Activated CD4-positive, alpha-beta T cell treated with anti-CD3 and anti-CD28 coated beads for 36 hours (primary cell): ENCODE data around the gene CKS1B. TPM values are rescaled to one million over a fixed set of nuclear protein-coding genes. Genes with fewer than 3 reads are reported as not detected.

ENCODE experiments used
- ATAC-seq: fragments of 200-7000 bp; cut with Tn5 transposase; one replicate; pipeline ENCODE4 v1.10.0; 2021; ENCODE audit warnings: mild to moderate bottlenecking, moderate library complexity
- CTCF ChIA-PET: fragments of 350-600 bp; sonication (Branson Sonifier 250); formaldehyde crosslinking; loops from one replicate; lab custom pipeline; 2021; ENCODE audit warnings: antibody characterized with exemption; lab: Charles Lee
- POLR2A ChIA-PET: fragments of 350-600 bp; sonication (Branson Sonifier 250); formaldehyde crosslinking; loops from one replicate; lab custom pipeline; 2021; ENCODE audit warnings: antibody characterized with exemption, inconsistent platforms; lab: Charles Lee
- DNase-seq: peaks from one replicate; pipeline ENCODE4 v3.0.0-alpha.2; 2020
- H3K27ac Mint-ChIP-seq: one replicate; pipeline ENCODE4 v1.8.0; 2021; ENCODE audit warnings: mixed read lengths
- H3K27me3 Mint-ChIP-seq: one replicate; pipeline ENCODE4 v1.8.0; 2021; ENCODE audit warnings: mixed read lengths
- H3K36me3 Mint-ChIP-seq: one replicate; pipeline ENCODE4 v1.8.0; 2021; ENCODE audit warnings: low read depth, mixed read lengths
- H3K4me1 Mint-ChIP-seq: one replicate; pipeline ENCODE4 v1.8.0; 2021; ENCODE audit warnings: mixed read lengths
- H3K4me3 Mint-ChIP-seq: one replicate; pipeline ENCODE4 v1.8.0; 2021; ENCODE audit warnings: mild to moderate bottlenecking, moderate library complexity, mixed read lengths
- H3K9me3 Mint-ChIP-seq: one replicate; pipeline ENCODE4 v1.8.0; 2021; ENCODE audit warnings: low read depth, mixed read lengths
- intact Hi-C, 2 experiments: fragments of 100-400 bp; cut with DNase I in 1 of 2; cut with micrococcal nuclease in 1 of 2; formaldehyde crosslinking; loops; one replicate each; pipeline versions ENCODE4 v1.14.2 to v1.15.1; 2022 to 2024; cut with DNase I, micrococcal nuclease
- total RNA-seq, 2 experiments: library from RNA; stranded (reverse); gene quantifications; one replicate each; pipeline ENCODE4 v1.2.3, GENCODE V29; 2021

The CKS1B gene
- total RNA-seq, result 100 to 1,000 TPM; 190 to 196 TPM

DNA sequence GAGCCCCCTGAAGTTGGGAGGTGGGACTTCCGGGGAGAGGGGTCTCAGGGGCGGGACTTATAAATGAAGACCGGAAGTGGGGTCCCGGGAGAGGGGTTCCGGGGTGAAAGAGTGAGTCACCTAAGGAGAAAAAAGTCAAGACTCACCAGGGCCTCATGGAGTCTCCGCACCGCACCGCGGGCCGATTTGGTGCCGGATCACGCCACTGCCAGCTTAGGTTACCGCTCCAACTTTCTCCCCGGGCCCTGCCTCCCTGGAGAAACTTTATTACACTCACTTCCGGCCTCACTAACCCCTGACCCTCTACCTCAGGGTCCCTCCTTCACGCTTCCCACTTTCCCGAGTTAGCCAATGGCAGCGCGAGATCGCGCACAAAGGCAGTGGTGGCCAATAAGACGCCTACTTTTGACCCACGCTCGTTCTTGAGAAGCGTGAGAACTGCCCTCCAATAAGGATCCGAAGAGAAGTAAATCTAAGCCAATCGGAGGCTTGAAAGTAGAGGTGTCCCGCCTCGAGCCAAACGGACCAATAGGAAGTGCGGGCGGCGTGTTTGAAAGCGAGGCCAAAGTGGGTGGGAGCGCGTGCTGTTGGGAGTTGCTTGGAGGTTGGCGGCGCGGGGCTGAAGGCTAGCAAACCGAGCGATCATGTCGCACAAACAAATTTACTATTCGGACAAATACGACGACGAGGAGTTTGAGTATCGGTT is at the start of gene CKS1B:
CKS1B (plus strand) TSS at position 580 of the 706 bp plus-strand sequence; CDS start at position 645, 65 bp downstream.
- Mint-ChIP-seq H3K9me3 (no peaks in the 10 kb centered on the region), H3K4me1 (peaks cover 30% of the 10 kb centered on the region), H3K4me3 (no peak within 1 kb of the TSS), H3K27ac (no peak within 1 kb of the TSS), H3K36me3 (peaks cover 25% of the 10 kb centered on the region), H3K27me3 (no peaks in the 10 kb centered on the region)
- CTCF ChIA-PET, result interaction anchor here (0.5 to 2.9 kb wide), 10 partner anchors 13 to 1472 kb away, joined by 3 to 15 read pairs (median 3); partner anchors contain the start of genes ADAM15, PBXIP1 and PYGO2
- intact Hi-C loops, result loop anchor here (1.0 to 10.0 kb wide), 19 partner anchors 9 to 789 kb away; partner anchors contain the start of genes FLAD1 (in 2 of the 2), UBE2Q1 (in 2 of the 2), ADAM15 (in 1 of the 2) and ADAR (in 1 of the 2)
- peak; percentile 86 for ATAC-seq
- POLR2A ChIA-PET, result interaction anchor here (0.6 to 2.3 kb wide), 11 partner anchors 9 to 640 kb away, joined by 3 to 12 read pairs (median 5); partner anchors contain the start of genes LENEP, PMVK and PYGO2
- peak; percentile 98 for DNase-seq

DNA sequence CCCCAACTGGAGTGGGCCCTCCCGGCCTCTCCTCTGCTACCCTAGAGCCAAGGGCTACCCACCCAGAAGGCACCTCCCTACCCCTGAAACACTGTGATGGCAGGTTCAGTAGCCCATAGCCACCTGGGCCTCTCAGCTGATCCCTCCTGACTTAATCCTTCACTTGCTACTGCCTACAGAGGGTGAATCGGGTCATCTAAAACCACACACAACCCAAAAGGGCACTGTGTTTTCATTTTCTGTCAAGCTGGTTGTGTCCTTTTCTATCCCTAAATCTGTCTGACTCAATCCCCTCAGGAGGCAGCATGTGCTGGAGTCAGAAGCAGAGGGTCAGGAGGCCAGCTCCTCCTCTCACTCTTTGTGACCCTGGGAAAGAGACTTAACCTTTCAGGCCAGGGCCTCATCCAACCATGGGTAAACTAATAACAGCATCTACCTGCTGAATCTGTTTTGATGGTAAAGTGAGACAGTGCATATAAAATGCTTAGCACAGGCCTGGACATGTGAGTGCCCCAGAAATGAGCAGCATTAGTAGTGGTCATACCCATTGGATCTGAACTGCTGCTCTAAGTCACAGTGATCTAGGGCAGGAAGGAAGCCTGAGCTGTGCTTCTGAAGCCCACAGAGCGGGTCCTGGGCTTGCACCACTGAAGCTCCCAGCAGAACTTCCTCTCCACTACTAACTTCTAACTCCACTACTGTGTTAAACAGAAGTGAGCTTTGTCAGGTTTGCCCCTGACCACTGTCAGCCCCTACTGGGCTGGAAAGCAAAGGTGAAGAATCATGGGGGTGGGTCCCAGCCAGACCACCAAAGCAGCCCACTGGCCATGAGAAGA is 48.9 kb upstream of the CKS1B start:
- no peak for ATAC-seq
- H3K4me1 Mint-ChIP-seq, result peaks cover 2% of the 10 kb centered on the region
- no peak for DNase-seq
- POLR2A ChIA-PET, result interaction anchor here (0.7 to 1.2 kb wide), 2 partner anchors 11 to 41 kb away, joined by 3 to 7 read pairs; partner anchors contain the start of gene PMVK
- peaks cover 32% of the 10 kb centered on the region for H3K36me3 Mint-ChIP-seq
- no peak overlapping the region for H3K4me3 Mint-ChIP-seq
- CTCF ChIA-PET, result interaction anchor here (0.6 to 1.0 kb wide), 5 partner anchors 47 to 591 kb away, joined by 3 to 5 read pairs (median 3); no protein-coding TSS in a partner anchor
- H3K27ac Mint-ChIP-seq, result no peak overlapping the region
- H3K9me3 Mint-ChIP-seq, result no peaks in the 10 kb centered on the region
- intact Hi-C loops, result no loop called here
- H3K27me3 Mint-ChIP-seq, result no peaks in the 10 kb centered on the region

- H3K4me3 Mint-ChIP-seq, result no peak overlapping the region
- POLR2A ChIA-PET, result no interaction called here
These were observed 48.3 kb upstream of the CKS1B start for GRCh38 chr1:154926201-154926600.

GRCh38 chr1:154931940-154932487 is 42.5 kb upstream of the CKS1B start:
- DNase-seq (no peak), ATAC-seq (no peak)
- Mint-ChIP-seq H3K27ac (no peak overlapping the region), H3K27me3 (no peaks in the 10 kb centered on the region), H3K36me3 (peaks cover 23% of the 10 kb centered on the region), H3K4me3 (no peak overlapping the region), H3K9me3 (no peaks in the 10 kb centered on the region), H3K4me1 (peaks cover 18% of the 10 kb centered on the region)
- CTCF ChIA-PET, result interaction anchor here (0.6 to 1.0 kb wide), 5 partner anchors 23 to 159 kb away, joined by 3 read pairs; no protein-coding TSS in a partner anchor
- intact Hi-C loops, result no loop called here
- POLR2A ChIA-PET, result no interaction called here

More at GRCh38 chr1:154926201-154926600, 48.3 kb upstream of the CKS1B start:
- peaks cover 2% of the 10 kb centered on the region for H3K4me1 Mint-ChIP-seq
- ATAC-seq (no peak), DNase-seq (no peak)
- intact Hi-C loops, result no loop called here
- H3K9me3 Mint-ChIP-seq, result no peaks in the 10 kb centered on the region
- H3K27ac Mint-ChIP-seq, result peak overlapping the region; percentile 13
- CTCF ChIA-PET, result interaction anchor here (0.6 to 1.0 kb wide), 5 partner anchors 48 to 592 kb away, joined by 3 to 5 read pairs (median 3); no protein-coding TSS in a partner anchor
- no peaks in the 10 kb centered on the region for H3K27me3 Mint-ChIP-seq
- peaks cover 33% of the 10 kb centered on the region for H3K36me3 Mint-ChIP-seq

GRCh38 chr1:154934358-154934948 is 40.0 kb upstream of the CKS1B start:
- no peak overlapping the region for H3K27ac Mint-ChIP-seq
- intact Hi-C loops, result no loop called here
- H3K36me3 Mint-ChIP-seq, result peaks cover 13% of the 10 kb centered on the region
- H3K4me1 Mint-ChIP-seq, result peaks cover 37% of the 10 kb centered on the region
- POLR2A ChIA-PET, result no interaction called here
- DNase-seq (no peak), ATAC-seq (no peak)
- CTCF ChIA-PET, result interaction anchor here (0.6 to 0.7 kb wide), 3 partner anchors 11 to 238 kb away, joined by 3 read pairs; partner anchors contain the start of gene KRTCAP2
- no peak overlapping the region for H3K4me3 Mint-ChIP-seq
- H3K9me3 Mint-ChIP-seq, result no peaks in the 10 kb centered on the region
- H3K27me3 Mint-ChIP-seq, result no peaks in the 10 kb centered on the region

GRCh38 chr1:154935749-154936554 is 38.5 kb upstream of the CKS1B start:
- POLR2A ChIA-PET, result interaction anchor here (0.6 to 2.1 kb wide), 13 partner anchors 8 to 376 kb away, joined by 3 to 12 read pairs (median 4); partner anchors contain the start of genes ADAM15, CKS1B and PBXIP1
- H3K27ac Mint-ChIP-seq, result peak overlapping the region; percentile 96
- peak overlapping the region; percentile 95 for H3K4me3 Mint-ChIP-seq
- peaks cover 48% of the 10 kb centered on the region for H3K4me1 Mint-ChIP-seq
- no peaks in the 10 kb centered on the region for H3K27me3 Mint-ChIP-seq
- CTCF ChIA-PET, result interaction anchor here (0.5 to 3.0 kb wide), 13 partner anchors 9 to 504 kb away, joined by 3 to 16 read pairs (median 4); partner anchors contain the start of gene SCAMP3
- no peaks in the 10 kb centered on the region for H3K9me3 Mint-ChIP-seq
- H3K36me3 Mint-ChIP-seq, result peaks cover 9% of the 10 kb centered on the region
- DNase-seq (no peak), ATAC-seq (no peak)
- intact Hi-C loops, result loop anchor here (1.0 to 2.0 kb wide), 6 partner anchors 19 to 327 kb away; partner anchors contain the start of gene ADAR (in 1 of the 2)

GRCh38 chr1:154936555-154937084 is 37.9 kb upstream of the CKS1B start, which contains the start of gene PMVK:
TSS of gene PMVK (minus strand) at chr1:154936719. CDS start at chr1:154936685, 34 bp downstream.
- H3K4me1 Mint-ChIP-seq, result peaks cover 54% of the 10 kb centered on the region
- peak; percentile 80 for ATAC-seq
- H3K27me3 Mint-ChIP-seq, result no peaks in the 10 kb centered on the region

GRCh38 chr1:154937085-154937987 is 37.1 kb upstream of the CKS1B start:
- ATAC-seq (peak; percentile 78), DNase-seq (peak; percentile 94)
- peaks cover 7% of the 10 kb centered on the region for H3K36me3 Mint-ChIP-seq
- intact Hi-C loops, result loop anchor here (1.0 to 2.0 kb wide), 14 partner anchors 17 to 379 kb away; partner anchors contain the start of genes ADAR (in 2 of the 2), CKS1B (in 2 of the 2), ADAM15 (in 1 of the 2) and PYGO2 (in 1 of the 2)
- peaks cover 62% of the 10 kb centered on the region for H3K4me1 Mint-ChIP-seq
- peak overlapping the region; percentile 96 for H3K27ac Mint-ChIP-seq
- POLR2A ChIA-PET, result interaction anchor here (0.6 to 2.1 kb wide), 8 partner anchors 9 to 378 kb away, joined by 3 to 12 read pairs (median 6); partner anchors contain the start of genes ADAM15, CKS1B and PBXIP1
- CTCF ChIA-PET, result interaction anchor here (0.6 to 3.0 kb wide), 16 partner anchors 8 to 378 kb away, joined by 3 to 16 read pairs (median 4); partner anchors contain the start of genes ADAM15, FLAD1 and KRTCAP2
- H3K9me3 Mint-ChIP-seq, result no peaks in the 10 kb centered on the region
- no peaks in the 10 kb centered on the region for H3K27me3 Mint-ChIP-seq
- peak overlapping the region; percentile 95 for H3K4me3 Mint-ChIP-seq

More at GRCh38 chr1:154936555-154937084, 37.9 kb upstream of the CKS1B start, which contains the start of gene PMVK:
- ChIA-PET POLR2A (interaction anchor here (0.6 to 2.1 kb wide), 14 partner anchors 8 to 377 kb away, joined by 3 to 12 read pairs (median 4); partner anchors contain the start of genes ADAM15, CKS1B and PBXIP1), CTCF (interaction anchor here (0.5 to 3.0 kb wide), 14 partner anchors 9 to 504 kb away, joined by 3 to 16 read pairs (median 4); partner anchors contain the start of gene KRTCAP2)
- peak within 1 kb of the TSS; percentile 95 for H3K4me3 Mint-ChIP-seq
- peaks cover 7% of the 10 kb centered on the region for H3K36me3 Mint-ChIP-seq
- H3K9me3 Mint-ChIP-seq, result no peaks in the 10 kb centered on the region
- peak within 1 kb of the TSS; percentile 96 for H3K27ac Mint-ChIP-seq
- intact Hi-C loops, result loop anchor here (1.0 to 2.0 kb wide), 16 partner anchors 18 to 378 kb away; partner anchors contain the start of genes ADAR (in 2 of the 2), CKS1B (in 2 of the 2), ADAM15 (in 1 of the 2) and PYGO2 (in 1 of the 2)
- DNase-seq, result peak; percentile 97
